Glutamatergic neuron (in vitro differentiated cells): ENCODE data around the gene HOXD10. TPM values are rescaled to one million over a fixed set of nuclear protein-coding genes. Genes with fewer than 3 reads are reported as not detected.

ENCODE experiments used
- DNase-seq: peaks from one replicate; pipeline ENCODE4 v3.0.0; 2022
- H3K27ac Mint-ChIP-seq: one replicate; pipeline ENCODE4 v1.8.0; 2020; ENCODE audit warnings: mild to moderate bottlenecking, mixed read lengths, inconsistent platforms; ENCODE audit not compliant: unreplicated experiment
- H3K27me3 Mint-ChIP-seq: one replicate; pipeline ENCODE4 v1.8.0; 2020; ENCODE audit warnings: mild to moderate bottlenecking, moderate library complexity, mixed read lengths, inconsistent platforms; ENCODE audit not compliant: unreplicated experiment
- H3K36me3 Mint-ChIP-seq: one replicate; pipeline ENCODE4 v1.8.0; 2020; ENCODE audit warnings: mild to moderate bottlenecking, mixed read lengths, inconsistent platforms; ENCODE audit not compliant: unreplicated experiment
- H3K4me1 Mint-ChIP-seq: one replicate; pipeline ENCODE4 v1.8.0; 2020; ENCODE audit warnings: mild to moderate bottlenecking, low read depth, mixed read lengths, inconsistent platforms; ENCODE audit not compliant: unreplicated experiment
- H3K4me3 Mint-ChIP-seq: one replicate; pipeline ENCODE4 v1.8.0; 2020; ENCODE audit warnings: mild to moderate bottlenecking, mixed read lengths, inconsistent platforms; ENCODE audit not compliant: unreplicated experiment
- H3K9me3 Mint-ChIP-seq: one replicate; pipeline ENCODE4 v1.8.0; 2020; ENCODE audit warnings: mild to moderate bottlenecking, moderate library complexity, mixed read lengths, inconsistent platforms; ENCODE audit not compliant: unreplicated experiment
- total RNA-seq: library from RNA; stranded (reverse); fragmentation: NEBNext Ultra II Directional; extraction: Animal tissue kit (Norgen Biotek cat#: 25700); gene quantifications from one replicate; pipeline ENCODE4 v1.2.1, GENCODE V29; 2021; ENCODE audit not compliant: unreplicated experiment
- TF ChIP-seq, protein P1 (sequence below): fragments of 200-600 bp; sonication (generic); IDR thresholded peaks from one replicate; pipeline ENCODE4 v1.5.0; 2021; ENCODE audit not compliant: partially characterized antibody, unreplicated experiment

Gene HOXD10
- total RNA-seq, 1 donor from 2014 or later = not detected

DNA sequence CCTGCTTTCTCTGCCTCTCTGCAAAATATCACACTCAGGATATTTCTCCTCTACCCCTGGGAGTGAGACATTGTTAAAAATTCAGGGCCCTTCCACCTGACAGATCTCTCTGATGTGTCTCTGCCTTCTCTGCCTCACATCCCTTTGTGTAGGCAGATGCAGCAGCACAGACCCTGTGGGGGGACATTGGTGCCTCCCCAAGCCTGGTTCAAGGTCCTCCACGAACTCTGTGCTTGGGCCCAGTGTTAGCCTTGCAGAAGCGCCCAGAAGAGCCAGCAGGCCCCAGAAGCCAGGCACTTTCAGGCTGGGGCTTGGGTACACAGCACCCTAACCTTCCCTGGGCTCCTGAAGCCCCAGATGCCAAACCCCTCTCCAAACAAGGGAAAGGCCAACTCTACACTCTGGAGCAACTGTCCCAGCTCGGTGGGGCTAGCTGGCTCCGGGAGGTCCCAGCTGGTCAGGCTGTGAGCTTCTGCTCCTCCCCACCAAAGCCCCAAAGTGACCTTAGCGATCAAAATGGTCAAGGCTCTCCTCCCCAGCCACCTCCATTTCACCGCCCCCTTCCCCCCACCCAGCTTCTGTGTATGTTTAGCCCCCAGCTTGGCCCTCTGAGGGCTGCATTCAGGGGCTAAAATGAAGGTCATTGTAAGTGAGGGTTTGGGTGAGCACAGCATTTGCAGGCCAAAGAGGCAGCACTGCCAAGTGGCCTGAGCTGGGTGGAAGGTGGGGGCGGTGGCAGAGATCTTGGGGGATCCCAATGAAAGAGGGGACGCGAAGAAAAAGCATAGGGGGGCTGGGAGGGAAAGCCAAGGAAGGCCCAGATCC is 8.6 kb downstream of the HOXD10 start:
- H3K27ac Mint-ChIP-seq = no peak overlapping the region
- no peak for DNase-seq
- TF ChIP-seq, protein P1, sequence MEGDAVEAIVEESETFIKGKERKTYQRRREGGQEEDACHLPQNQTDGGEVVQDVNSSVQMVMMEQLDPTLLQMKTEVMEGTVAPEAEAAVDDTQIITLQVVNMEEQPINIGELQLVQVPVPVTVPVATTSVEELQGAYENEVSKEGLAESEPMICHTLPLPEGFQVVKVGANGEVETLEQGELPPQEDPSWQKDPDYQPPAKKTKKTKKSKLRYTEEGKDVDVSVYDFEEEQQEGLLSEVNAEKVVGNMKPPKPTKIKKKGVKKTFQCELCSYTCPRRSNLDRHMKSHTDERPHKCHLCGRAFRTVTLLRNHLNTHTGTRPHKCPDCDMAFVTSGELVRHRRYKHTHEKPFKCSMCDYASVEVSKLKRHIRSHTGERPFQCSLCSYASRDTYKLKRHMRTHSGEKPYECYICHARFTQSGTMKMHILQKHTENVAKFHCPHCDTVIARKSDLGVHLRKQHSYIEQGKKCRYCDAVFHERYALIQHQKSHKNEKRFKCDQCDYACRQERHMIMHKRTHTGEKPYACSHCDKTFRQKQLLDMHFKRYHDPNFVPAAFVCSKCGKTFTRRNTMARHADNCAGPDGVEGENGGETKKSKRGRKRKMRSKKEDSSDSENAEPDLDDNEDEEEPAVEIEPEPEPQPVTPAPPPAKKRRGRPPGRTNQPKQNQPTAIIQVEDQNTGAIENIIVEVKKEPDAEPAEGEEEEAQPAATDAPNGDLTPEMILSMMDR = no peak

DNA sequence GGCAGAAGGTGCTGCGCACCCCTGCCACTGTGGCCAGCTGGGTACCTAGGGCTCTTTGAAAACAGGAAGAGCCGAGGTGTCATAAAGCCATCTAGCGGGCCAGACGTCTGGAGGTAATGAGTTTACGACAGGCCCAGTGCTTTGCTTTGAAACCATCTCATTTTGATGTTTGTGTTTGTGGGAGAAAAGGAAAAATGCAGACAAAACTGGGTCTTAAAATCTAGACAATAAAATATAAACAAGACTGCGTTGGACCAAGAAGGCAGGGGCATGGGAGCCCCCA is 9.1 kb downstream of the HOXD10 start:
- peak overlapping the region; percentile 25 for H3K27ac Mint-ChIP-seq
- no peak overlapping the region for H3K4me3 Mint-ChIP-seq
- no peaks in the 10 kb centered on the region for H3K36me3 Mint-ChIP-seq
- DNase-seq = no peak
- peaks cover 44% of the 10 kb centered on the region for H3K27me3 Mint-ChIP-seq
- H3K9me3 Mint-ChIP-seq = peaks cover 19% of the 10 kb centered on the region
- TF ChIP-seq, protein P1 = no peak
- H3K4me1 Mint-ChIP-seq = peaks cover 8% of the 10 kb centered on the region

More for the DNA sequence above, 8.6 kb downstream of the HOXD10 start:
- Mint-ChIP-seq H3K4me3 (peak overlapping the region; percentile 13), H3K9me3 (peaks cover 19% of the 10 kb centered on the region), H3K27me3 (peaks cover 46% of the 10 kb centered on the region), H3K36me3 (no peaks in the 10 kb centered on the region), H3K4me1 (peaks cover 8% of the 10 kb centered on the region)

DNA sequence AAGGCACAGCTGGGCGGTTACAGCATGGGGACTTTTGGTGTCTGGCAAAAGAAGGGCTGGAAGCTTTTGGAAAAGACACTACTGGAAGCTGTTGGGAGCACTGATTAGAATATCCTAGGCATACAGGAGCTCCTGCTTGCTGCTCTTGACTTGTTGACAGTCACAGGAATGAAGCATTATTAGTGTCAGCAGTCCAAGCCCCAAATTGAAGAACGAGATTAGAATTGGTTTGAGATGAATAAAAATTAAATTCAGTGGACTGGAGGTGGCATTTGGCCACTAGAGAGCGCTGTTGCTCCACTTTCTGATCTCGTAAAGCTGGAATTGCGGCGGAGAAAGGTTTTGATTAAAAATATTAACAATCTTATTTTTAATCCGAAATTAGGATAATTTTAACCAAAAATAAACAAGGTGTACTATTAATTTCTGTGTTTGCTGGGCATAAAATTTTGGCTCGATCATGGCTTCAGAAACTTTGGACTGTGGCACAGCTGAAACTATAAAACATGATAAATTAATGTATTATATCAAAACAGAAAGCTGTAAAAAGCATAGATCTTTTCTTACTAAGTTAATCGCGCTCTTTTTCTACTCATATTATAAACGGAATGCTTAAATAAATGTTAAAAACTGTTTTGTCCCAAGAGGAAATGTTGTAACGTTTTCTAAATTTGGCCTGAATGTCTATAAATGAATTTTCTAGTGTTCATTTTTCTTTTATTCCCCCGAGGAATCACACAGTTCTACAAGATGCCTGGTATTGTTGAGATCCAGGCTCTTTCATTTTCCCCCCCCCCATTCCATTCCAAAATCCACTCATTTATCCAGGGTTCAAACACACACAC is 10.6 kb downstream of the HOXD10 start:
- peaks cover 10% of the 10 kb centered on the region for H3K4me1 Mint-ChIP-seq
- no peak overlapping the region for H3K4me3 Mint-ChIP-seq
- DNase-seq = peak; percentile 77
- TF ChIP-seq, protein P1 = peak; percentile 96
- no peak overlapping the region for H3K27ac Mint-ChIP-seq
- H3K9me3 Mint-ChIP-seq = peaks cover 25% of the 10 kb centered on the region
- no peaks in the 10 kb centered on the region for H3K36me3 Mint-ChIP-seq
- peaks cover 52% of the 10 kb centered on the region for H3K27me3 Mint-ChIP-seq

DNA sequence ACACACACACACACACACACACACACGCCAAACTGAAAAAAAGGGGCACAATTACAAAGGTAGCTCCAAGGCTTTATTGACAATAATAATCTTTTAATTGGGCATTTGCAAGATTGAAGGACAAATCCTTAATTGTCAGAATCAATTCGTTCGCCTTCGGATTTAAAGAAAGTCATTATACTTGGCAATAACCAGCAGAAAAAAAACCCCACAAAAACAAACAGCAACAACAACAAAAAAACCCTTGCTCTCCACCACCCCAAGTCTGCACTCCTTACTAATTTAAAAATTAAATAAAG is 11.1 kb downstream of the HOXD10 start:
- no peak for DNase-seq
- H3K27ac Mint-ChIP-seq = no peak overlapping the region
- peaks cover 10% of the 10 kb centered on the region for H3K4me1 Mint-ChIP-seq
- H3K27me3 Mint-ChIP-seq = peaks cover 55% of the 10 kb centered on the region
- no peak overlapping the region for H3K4me3 Mint-ChIP-seq
- peaks cover 27% of the 10 kb centered on the region for H3K9me3 Mint-ChIP-seq
- no peaks in the 10 kb centered on the region for H3K36me3 Mint-ChIP-seq
- TF ChIP-seq, protein P1 = no peak
